ENCODE results near the gene FAM83F.

Gene FAM83F

DNA sequence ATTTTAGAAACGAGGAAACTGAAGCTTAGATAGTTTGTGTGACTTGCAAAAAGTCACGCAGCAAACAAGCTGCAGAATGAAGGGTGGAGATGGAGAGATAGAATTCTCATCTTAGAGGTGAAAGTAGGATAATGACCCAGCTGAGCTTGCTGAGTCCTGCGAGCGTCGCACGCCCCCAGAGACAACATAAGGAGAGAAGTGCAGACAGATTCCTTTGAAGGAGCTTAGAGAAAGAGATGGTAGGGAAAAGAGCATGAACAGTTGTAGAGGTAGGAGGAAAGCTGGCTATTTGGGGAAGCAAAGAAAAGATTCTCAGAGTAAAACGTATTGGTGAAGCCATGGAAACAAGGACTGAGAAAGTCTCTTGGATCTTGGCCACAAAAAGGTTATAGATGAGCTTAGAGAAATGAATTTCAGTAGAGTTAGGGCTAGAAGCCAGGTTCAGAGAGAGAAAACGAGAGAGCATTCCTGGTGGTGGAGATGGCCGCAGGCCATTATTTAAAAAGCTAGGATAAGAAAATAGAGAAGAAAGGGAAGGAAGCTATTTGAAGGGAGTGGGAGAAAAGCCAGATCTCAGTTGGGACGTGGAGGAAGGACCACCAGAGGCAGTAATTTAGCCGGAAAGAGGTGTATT lies 44.8 kb downstream of the FAM83F start:
- no peak for FAIRE-seq

DNA sequence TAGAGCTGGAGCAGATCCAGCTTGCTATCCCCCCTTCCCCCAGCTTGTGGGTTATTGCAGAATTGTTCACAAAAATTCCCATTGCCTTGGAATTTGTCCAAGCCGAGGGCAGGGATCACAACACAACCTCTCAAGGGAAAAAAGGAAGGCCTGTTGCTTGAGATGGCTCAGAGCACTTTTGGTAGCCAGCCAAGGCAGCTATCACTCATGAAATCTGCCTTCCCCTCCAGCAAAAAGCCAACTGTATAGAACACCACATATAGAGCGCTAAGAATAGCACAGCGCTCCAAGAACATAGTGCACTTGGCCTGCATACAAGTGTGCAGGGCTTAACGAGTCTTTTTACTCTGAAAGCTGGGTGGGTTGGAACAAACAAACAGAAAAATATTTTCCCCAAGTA lies 46.2 kb downstream of the FAM83F start:
- FAIRE-seq = no peak

DNA sequence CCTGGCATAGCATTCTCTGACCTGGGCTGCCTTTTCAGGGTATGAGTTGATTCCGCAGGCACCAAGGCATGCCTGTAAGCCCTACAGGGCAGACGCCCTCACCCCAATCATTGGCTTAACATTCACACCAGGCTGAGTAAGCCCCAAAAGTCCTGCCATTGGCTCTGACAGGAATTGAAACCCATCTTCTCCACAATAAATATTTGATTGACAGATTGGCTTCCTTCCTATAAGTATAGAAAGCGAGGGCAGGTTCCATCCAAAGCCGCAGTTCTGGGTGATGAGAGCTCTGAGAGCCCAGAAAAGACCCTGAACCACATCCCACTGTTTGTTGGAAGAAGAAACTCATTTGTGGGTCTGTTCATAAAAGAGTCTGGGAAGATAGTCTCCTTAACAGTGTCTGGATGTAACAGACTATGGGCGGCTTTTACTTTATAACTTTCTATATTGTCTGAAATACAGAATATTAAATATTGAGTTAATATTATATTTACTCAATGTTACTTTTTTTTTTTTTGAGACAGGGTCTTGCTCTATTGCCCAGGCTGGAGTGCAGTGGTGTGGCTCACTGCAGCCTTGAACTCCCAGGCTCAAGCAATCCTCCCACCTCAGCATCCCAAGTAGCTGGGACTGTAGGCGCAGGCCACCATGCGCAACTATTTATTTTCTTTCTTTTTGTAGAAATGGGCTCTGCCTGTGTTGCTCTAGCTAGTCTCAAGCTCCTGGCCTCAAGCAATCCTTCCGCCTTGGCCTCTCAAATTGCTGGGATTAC lies 46.8 kb downstream of the FAM83F start:
- no peak for FAIRE-seq

DNA sequence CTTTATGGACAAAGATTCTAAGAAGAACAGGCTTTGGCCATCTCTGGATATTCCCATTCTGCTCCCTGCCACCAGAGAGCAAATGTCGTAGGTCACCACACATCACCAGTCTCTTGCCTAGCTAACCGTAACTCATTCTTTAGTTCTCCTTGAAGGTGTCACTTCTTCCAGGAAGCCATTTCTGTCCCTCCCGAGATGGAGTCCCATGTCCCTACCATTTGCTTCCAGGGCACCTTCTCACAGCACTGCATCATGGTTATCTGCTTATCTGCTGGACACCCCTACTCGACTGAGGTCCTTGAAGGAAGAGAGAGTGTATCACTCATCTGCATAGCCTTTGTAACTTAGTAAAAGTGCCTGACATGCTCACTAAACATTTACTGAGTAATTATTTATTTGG lies 47.6 kb downstream of the FAM83F start:
- FAIRE-seq = no peak

DNA sequence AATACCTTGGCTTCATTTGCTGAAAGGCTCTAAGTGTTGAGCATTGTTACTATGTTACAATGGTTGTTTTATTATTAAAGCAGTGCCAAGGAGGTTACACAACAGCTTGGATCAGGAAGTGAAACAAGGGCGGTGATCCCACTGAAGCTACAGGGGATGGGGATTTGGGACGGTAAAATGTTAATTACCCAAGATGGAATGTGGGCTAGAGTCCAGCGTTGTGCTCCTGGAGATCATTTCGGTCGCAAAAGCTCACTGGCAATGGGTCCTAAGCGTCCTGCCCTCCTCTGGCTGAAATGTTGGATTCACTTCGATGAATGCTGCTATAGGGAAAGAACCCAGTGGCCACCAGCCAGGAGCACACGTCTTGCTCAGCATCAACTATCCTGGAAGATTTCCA lies 48.3 kb downstream of the FAM83F start:
- FAIRE-seq = no peak

DNA sequence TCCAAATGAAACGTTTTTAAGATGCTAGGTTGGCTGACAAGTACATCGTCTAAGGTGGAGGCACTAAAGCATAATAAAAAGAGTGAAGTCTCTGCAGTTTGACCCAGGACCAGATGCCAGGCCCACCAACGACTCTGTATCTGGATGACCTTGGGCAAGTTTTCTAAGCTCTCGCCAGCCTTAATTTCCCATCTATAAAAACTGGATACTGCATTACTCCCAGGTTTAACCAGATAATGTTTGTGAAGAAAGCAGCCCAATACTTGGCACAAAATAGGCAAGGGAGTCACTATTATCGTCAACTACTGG lies 49.0 kb downstream of the FAM83F start:
- FAIRE-seq = peak; percentile 9

DNA sequence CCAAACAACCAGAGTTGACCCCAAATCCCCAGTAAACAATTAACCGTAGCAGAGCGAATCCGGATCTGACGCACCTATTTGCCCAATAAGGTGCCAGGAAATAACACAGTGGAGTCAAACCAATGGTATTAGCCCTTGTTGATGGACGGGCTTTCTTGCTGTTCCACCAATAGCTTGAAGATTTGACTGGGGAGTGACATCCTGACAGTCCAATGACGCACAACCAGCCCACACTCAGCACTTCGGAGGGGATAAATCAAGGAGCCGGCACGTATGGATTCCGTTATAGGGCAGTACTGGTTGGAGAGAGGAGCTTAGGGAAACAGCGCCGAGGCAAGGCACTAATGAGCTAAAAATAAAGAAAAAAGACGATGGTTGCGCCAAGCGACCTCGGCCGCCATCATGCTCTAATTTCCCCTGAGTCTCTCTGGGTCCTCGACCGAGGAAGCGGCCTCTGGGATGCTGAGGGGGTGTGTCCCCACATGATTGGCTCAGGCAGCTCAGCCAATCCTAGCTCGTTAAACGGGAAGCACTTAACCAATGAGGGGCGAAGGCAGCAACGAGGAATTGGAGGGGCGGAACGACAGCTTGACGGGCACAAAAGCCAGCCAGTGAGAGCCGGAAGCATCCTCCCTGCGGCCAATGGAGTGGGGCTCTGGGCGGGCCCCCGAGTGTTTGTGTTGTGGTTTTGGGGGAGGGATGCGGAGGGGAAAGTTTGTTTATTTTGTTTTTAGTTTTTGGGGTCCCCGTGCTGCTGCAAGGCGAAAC lies 49.5 kb downstream of the FAM83F start:
- FAIRE-seq = peak; percentile 100

DNA sequence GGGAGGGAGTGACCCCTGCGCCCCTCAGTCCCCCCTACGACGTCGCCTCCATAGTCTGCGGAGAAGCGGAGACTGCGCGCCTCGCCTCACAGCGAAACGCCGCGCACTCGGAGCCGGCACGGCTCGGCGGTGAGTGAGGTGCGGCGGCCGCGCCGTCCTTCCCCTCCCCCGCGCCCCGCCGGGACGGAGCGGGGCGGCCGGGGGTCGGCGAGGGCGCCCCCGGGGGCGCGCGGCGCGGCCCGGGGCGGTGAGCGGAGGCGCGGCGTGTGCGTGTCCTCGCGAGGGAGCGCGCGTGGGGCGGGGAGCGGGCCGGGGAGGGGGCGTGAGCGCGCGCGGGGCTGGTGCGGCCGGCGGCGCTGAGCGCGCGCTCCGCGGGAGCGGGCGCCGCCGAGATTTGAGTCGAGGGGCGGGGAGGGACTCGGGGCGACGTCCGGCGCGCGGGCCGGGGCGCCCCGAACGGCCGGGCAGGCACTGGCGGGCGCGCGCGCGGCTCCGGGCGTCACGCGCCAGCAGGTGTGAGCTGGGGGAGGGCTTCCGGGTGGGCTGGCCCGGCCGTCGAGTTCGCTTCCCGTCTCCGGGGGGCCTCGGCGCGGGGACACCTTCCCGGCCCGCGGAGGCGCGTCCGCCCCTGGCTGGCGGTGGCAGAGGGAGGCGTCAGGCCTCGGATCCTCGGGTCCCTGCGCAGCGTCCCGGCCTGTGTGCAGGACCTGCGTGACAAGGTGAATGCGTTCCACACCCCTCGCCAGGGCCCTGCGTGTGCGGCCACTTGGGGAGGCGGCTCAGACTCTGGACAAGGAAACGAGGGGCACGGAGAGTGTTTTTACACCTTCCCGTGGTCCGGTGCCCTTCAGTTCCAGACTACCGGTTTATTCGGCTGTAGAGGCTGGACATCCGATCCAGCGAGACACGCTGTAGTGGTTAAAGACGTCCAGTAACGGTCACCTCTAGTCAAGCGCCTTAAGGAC lies 50.4 kb downstream of the FAM83F start:
- FAIRE-seq = no peak

DNA sequence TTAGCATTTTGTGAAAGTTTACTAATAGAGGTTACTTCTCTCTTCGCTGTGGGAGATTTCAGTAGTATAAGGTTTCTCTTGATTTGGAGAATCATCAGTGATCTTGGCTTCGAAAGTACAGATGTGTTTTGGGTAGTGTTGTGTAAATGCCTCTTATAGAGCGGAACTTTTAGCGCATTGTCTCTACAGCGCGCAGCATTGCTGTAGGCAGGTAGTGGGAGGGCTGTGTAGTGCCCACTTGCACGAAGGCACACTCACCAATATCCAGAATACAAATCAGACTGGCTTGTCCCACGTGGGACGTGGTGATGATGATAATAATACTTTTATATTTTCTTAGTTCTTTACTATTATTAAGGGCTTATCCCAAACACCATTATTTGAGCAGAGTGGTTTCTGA lies 51.4 kb downstream of the FAM83F start:
- no peak for FAIRE-seq

DNA sequence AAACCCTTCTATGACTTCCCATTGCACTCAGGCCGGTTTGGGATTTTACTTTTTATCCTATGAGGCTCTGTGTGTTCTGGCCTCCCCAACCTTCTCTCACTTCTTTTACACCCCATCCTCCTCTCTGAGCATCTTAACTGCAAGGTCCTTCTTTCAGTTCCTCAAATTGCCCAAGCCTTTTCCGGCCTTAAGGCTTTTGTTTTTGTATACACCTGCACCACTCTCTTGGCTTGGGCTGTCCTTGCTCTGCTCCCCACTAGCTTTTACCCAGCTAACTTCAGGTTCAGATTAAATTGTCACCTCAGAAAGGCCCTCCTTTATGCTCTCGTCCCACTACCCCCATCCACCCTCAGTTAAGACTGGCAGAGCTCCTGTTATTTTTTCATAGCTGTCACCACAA lies 55.5 kb downstream of the FAM83F start:
- no peak for FAIRE-seq

DNA sequence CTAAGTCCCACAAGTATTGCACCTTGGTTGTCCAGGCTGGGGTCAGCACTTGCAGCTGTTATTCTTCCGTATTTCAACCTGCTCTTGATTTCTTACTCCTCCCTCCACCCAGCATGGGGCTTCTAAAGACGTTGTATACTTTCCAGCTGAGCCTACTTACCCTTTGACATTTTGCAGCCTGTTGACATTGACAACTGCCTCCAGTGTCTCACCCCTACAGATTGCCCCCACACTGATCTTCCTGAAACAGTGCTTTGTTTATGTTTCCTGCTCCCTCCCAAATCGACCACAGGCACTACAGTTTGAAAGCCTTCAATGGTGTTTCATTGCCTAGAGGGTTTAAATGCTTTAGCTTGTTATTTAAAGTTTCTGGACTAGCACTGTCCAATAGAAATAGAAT lies 56.6 kb downstream of the FAM83F start:
- FAIRE-seq = no peak

DNA sequence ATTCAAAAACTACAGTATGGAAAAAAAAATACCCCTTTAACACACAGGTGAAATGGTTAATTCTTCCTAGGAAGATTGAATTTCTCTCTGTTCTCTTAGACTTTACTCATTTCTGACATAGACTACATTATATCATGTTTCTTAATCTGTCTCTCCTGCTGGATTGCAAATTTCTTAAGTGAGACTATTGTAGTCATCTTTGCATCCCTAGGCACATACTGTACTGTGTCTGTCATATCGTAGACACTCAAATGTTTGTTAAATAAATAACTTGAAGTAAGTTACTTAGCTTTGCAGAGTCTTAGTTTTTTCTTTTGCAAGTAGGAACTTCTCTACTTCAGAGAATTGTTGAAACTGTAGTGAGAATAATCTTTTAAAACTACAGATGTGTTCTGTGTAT lies 58.7 kb downstream of the FAM83F start:
- no peak for FAIRE-seq

DNA sequence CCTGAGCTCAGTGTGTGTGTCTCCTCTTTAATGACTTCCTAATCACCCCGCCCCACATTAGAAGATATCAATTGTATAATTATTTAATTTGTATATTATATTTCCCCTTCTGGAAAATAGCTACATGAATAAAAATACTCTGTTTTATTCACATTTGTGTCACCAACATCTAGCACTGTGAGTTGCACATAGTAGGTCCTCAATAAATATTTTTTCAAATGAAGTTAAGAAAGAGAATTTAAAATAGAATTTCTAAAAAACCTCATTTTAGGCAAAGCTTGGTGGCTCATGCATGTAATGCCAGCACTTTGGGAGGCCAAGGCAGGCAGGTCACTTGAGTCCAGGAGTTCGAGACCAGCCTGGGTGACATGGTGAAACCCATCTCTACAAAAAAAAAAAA lies 59.7 kb downstream of the FAM83F start:
- no peak for FAIRE-seq

DNA sequence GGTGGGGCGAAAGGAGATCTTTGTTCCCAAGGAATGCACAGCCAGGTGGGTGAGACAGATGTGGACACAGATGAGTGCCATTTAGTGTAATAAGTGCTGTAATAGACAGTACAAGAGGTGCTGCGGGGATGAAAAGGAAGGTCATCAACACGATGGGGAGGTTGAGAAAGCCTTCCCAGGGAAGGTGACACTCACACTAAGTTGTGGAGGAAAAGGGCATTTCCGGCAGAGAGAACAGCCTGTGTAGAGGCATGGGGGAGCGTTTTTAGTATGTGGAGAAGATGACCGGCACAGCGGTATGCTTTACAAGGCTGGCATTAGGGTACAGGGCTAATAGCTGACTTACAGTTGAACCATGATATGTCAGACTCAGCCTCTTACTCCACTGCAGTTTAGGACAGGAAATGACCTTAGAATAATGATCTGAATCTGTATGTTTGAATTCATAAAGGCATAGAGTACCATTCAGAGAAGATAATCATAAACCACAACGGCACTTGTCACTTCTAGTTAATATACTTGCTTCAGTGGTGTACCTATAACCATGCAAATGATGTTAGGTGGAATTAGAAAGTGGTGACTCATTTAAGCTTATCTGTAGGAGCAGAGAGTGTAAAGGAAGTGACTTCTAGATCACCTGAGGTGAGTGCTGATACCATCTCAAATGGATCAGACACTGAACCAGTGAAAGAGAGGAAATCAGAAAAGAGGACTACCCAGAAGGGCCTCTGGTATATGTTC lies 60.6 kb downstream of the FAM83F start:
- no peak for FAIRE-seq

DNA sequence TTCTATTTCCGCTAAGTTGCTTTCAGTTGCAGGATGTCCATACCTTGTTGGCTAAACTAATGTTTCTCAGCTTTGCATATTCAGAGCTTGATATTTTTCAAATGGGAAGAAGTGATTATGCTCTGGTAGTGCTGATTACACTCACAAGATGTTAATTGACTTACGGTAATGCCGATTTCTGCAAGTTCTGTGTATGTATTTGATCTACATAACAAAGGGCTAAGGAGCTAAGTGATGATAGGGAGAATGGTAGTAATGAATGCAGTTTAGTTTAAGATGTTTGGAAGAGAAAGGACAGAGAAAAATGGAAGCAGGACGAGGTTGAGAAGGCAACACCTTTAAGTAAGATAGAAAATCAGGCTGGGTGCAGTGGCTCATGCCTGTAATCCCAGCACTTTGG lies 61.4 kb downstream of the FAM83F start:
- FAIRE-seq = no peak

DNA sequence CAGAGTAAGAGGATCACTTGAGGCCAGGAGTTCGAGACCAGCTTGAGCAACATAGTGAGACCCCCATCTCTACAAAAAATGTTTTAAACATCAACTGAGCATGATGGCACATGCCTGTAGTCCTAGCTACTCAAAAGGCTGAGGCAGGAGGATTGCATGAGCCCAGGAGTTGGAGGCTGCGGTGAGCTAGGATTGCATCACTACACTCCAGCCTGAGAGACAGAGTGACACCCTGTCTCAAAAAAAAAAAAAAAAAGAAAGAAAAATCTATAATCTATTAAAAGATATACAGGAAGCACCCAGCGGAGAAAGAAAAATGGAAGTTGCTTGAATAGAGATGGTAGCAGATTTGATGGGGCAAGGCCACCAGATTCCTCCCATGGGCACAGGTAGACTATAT lies 61.8 kb downstream of the FAM83F start:
- no peak for FAIRE-seq

DNA sequence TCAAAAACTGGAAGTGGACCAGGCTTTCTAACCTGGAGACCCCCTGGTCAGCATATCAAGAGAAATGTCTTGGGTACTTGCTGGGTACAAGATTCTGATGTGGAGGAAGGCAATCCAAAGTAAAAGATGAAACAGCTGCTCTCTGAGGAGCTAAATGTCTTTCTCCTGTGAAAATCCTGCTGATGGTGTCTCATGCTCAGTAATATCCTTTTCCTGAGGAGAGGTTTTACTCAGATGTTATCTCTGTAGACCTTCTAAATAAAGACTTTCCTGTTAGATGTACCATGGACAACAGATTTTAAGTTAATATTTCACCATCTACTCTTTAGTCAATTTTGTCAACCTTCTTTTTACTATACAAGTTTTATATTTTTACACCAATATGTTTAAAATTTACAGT lies 62.9 kb downstream of the FAM83F start:
- FAIRE-seq = no peak

DNA sequence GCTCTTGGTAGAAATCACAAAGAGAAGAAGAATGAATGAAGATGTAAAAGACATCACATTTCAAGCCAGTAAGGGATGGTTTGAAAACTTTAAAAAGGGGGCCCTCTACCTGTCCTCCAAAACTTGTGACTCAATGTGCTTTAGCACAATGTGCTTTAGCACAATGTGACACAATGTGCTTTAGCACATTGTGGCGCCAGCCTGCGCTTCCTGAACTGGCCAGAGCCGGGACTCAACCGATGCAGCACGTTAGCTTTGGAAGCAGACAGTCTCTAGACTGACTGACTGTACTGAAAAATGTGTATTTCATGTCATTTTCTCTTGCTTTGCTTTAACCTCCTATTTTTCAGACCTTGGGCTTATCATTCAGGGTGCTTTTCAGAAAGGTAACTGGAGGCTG lies 63.5 kb downstream of the FAM83F start:
- no peak for FAIRE-seq

DNA sequence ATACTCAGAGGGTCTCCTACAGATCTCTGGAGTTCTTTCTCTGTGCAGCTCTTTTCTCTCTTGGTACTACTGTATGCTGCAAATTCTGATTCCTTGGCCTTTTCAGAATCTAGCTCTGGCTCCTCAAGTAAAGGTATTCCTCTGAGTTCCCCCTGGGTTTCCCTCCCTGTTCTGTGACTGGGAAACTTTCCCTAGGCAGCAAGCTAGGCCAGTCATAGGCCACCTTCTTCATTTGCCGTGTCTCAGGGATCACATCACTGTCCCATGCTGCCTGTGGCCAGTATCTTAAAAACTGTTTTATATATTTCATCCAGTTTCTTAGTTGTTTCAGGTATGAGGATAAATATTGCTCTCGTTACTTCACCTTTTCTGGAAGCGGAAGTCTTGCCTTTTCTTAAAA lies 71.2 kb downstream of the FAM83F start:
- no peak for FAIRE-seq

DNA sequence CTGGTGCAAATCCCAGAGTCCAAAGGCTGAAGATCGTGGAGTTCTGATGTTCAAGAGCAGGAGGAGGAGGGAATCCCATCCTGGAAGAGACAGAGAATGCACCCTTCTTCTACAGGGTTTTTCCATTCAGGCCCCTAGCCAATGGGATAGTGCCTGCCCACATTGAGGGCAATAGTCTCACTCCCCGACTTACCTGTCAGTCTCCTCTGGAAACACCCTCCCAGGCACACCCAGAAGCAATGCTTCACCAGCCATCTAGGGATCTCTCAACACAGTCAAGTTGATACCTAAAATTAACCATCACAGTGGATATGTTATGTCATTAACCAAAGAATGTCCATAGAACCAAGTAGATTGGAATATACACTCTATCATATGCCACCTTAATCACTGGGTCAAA lies 72.9 kb downstream of the FAM83F start:
- no peak for FAIRE-seq

DNA sequence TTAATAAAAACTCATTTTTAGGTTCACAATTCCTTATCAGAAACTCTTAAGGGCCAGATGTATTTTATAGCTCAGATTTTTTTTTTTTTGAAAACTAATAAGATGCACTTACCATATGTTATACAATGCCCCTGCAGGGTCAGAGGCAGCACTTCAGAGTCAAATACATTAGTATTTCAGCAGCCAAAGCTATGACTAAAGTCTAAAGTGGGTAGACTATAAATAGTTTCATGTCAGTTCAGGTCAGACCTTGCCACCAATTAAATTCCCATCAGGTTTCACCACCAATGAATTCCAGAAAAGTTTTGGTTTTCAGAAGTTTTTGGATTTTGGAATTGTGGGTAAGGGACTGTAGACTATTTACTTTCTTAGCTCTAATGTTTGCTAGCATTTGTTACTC lies 75.9 kb downstream of the FAM83F start:
- peak; percentile 65 for FAIRE-seq

DNA sequence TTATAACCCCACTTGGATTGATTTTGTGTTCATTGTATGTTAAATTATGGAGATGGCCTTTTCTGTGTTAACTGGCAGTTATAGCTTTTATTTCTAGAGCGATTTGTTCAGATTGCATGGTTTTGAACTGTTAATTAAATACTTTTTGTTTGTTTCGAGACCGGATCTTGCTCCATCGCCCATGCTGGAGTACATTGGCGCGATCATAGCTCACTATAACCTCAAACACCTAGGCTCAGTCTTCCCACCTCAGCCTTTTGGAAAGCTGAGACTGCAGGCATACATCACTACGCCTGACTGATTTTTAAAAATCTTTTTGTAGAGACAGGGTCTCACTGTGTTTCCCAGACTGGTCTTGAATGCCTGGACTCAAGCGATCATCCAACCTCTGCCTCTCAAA lies 77.0 kb downstream of the FAM83F start:
- no peak for FAIRE-seq

Data from islet of Langerhans (tissue), 1 donor.